ENCODE results near the gene CALY.

GRCh38 chr10:133385214-133385613 is 48.5 kb upstream of the CALY start:
- TF ChIP-seq CTCF (IDR thresholded peaks at IDR 0.05) = no peak
- TF ChIP-seq POLR2A (IDR thresholded peaks at IDR 0.05) = no peak
